GM23248 (cell line): ENCODE results near the gene SEMA6C.

Experiments used
- EZH2 ChIP-seq: fragments of 200-600 bp; sonication (generic); IDR thresholded peaks from 2 replicates; pipeline ENCODE4 v1.6.1; 2018; ENCODE audit warnings: antibody characterized with exemption, mild to moderate bottlenecking; ENCODE audit not compliant: insufficient read depth, poor library complexity, severe bottlenecking
- EZH2phosphoT487 ChIP-seq: fragments of 200-600 bp; sonication (generic); IDR thresholded peaks from 2 replicates; pipeline ENCODE4 v1.6.1; 2018; ENCODE audit warnings: antibody characterized with exemption, moderate library complexity, mild to moderate bottlenecking, low read depth; ENCODE audit not compliant: insufficient read depth

DNA sequence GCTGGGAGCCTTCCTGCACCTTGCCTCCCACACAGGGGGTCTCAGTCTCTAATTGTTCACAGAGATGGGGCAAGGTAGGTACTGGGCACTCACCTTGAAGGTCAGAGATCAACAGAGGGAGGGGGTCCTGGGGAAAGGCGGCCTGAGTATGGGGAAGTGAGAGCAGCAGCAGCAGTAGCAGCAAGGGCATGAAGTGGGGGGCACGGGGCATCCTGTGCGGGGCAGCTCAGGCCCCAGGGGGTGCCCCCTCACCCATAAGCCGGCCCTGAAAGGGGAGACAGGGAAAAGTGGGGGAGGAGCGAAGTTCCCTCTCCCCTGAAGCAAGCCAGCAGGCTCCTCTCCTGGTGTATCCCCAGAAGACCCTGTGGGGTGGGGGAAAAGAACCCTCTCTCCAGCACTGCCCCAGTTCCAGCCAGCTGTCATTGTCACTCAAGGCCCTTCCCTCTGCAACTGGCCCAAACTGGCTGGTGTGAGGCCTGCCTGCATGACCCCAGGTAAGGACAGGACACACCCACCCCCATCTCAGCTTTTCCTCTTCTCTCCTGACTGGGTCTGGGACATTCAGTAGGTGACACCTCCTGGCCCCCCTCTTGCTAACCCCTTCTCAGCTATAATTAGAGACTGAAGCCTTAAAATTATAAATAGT lies 3.9 kb downstream of the SEMA6C start:
- no peak for TF ChIP-seq EZH2
- TF ChIP-seq EZH2phosphoT487 = no peak
